GM21367 (cell line): ENCODE data around the gene COL4A1.

ENCODE experiments used
- ATAC-seq: cut with Tn5 transposase; IDR thresholded peaks from one replicate; pipeline ENCODE4 v1.9.1; 2021; ENCODE audit not compliant: unreplicated experiment

COL4A1 gene

DNA sequence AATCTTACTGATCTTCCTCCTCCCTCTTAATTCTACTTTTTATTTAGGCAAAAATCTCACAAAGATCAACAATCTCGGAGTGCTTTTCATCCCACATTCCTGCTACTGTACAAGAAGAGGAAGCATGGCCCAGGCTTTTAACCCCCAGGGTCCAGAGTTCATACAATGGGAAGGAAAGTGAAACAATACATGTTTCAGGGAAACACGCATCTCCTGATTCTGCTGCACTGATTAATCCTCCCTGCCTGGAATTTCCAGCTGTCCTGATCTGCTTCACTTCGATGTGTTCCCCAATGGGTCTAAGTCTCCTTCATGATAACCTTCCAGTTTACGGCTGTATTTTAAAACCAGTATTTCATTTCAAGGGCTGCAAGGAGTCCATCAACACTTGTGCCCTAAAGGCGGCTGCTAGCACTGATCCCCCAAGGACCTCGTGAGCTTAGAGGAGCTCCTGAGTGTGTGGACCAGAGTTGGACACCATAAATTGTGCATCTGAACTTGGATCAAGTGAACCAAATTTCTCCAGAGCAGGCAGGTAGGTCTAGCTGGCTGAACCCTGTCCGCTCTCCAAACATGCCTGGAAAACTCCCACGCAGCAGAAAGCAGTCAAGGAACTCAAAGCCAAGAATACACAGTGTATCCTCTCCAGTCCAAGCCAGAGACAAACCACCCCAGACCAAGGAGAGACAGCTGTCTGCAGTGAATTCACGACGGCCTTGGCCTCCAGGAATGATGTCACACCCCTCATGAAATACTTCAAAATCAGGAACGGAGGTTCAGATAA is 44.3 kb downstream of the COL4A1 start:
- ATAC-seq: no peak

DNA sequence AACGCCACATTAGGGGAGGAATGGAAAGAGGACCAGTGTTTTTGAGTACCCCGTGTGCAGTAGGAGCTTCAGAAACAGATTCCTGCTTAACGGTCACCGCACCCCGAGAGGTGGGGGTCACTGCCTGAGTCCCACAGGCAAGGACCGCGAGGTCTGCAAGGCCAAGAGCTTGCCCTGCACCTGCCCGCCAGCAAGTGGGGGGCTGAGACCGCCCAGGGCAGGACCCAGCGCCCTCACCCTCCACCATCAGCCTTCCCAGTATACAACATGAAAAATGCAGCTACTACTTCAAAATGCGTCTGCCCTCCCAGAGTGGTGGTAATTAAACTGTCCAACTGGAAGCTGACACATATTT is 44.9 kb downstream of the COL4A1 start:
- no peak for ATAC-seq

DNA sequence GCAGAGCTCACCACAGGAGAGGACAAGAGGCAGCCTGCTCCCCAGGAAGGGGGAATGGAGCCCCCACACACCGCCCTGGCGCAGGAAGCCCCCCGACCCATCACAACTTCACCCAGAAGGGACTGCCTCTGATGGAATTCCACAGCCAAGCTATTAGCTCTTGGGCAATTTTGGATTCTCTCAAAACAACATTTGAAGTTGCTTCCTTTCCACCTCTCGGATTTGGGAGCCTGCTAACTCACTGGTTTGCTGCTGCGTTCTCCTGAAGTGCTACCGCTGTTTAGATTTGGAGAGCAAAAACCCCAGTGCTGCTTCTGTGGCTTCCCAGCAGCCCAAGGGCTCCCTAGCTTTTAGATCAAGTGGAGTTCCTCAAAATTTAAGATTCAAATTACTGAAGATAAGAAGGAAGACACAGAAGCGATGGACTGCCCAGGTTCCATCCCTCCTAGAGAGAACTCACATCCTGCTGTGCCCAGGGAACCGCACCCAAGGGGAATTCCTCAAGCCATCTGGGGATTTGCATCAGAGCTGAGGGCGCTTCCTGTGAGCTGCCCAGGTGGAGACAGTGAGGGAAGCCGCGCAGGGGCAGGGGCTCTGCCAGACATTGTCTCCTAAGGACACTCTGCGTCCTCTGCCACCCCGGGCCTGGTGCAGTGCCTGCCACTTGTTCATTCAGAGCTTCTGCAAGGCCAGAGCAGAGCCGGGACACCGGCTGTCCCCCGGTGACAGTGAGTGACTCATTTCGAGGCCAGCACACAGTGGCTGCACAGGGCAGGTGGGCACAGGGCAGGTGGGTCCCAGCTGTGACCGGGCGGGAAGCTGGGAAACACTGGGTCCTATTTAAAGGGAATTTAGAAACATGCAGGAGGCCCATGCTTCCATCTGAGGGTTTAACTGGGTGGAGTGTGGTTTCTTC is 45.5 kb downstream of the COL4A1 start:
- ATAC-seq: no peak

DNA sequence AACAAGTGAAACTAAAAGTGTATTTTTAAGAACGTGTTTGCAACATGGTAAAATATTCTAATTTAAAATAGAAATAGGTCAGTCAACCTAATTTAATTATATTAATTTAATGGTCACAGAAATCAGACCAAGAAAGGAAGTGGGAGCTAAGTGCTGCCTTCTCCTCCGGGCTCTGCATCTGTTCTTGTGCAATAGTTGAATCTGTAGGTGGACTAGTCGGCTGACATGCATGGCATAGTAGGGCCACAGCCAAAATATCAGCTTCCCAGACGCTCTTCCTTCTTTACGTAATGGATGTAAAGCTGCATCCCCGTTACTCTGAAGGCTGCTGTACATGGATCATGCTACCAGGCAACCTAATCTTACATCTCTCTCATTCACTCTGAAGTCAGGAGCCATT is 47.3 kb downstream of the COL4A1 start:
- no peak for ATAC-seq

DNA sequence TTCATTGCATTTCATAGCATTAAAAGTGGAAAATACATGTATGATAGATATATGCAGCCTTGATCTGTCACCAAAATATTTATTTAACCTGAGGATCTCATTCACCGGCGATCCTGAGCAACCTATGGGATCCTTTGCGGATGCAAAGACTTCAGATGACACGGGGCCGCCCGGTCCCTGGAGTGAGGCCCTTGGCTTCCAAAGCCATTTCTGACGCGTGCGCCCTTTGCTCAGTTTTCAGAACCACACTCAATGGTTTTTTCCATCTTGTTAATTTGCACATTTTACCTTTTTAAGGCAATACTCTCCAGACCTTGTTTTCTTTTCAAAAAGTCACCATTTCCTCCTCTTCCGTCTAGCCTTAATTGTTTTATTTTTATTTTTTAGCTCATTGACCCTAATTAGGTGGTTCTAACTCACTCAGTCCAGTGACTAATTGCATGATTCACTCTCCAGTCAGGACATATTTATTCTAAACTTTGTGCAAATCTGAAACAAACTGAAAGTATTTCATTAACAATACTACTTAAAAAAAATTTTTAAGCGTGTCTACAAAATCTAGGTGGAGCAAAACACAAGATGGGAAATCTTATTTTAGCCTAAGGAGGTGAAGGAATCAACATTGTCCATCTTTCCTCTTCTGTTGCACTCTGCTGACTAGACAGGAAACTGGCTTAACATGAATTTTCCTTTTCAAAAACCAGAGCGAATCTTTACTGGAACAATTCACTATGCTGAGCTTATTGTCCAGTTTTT is 47.9 kb downstream of the COL4A1 start:
- no peak for ATAC-seq

DNA sequence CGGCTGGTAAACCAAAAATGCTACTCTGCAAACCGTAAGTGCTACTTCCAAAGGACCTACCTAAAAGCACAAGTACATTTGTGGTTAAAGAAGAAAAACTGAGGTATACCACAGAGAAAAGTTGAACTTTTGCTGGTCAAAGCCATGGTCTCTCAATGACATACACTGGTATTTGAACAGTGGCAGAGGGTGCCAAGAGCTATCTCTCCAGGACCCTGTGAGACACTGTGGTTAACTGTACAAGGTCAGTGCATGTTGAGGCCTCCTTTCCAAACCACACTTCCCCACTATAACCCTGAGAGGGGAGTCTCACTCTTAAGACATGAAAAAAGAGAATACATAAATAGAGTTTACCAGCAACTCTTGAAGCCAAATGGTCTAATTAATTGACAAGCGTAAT is 49.5 kb downstream of the COL4A1 start:
- no peak for ATAC-seq

DNA sequence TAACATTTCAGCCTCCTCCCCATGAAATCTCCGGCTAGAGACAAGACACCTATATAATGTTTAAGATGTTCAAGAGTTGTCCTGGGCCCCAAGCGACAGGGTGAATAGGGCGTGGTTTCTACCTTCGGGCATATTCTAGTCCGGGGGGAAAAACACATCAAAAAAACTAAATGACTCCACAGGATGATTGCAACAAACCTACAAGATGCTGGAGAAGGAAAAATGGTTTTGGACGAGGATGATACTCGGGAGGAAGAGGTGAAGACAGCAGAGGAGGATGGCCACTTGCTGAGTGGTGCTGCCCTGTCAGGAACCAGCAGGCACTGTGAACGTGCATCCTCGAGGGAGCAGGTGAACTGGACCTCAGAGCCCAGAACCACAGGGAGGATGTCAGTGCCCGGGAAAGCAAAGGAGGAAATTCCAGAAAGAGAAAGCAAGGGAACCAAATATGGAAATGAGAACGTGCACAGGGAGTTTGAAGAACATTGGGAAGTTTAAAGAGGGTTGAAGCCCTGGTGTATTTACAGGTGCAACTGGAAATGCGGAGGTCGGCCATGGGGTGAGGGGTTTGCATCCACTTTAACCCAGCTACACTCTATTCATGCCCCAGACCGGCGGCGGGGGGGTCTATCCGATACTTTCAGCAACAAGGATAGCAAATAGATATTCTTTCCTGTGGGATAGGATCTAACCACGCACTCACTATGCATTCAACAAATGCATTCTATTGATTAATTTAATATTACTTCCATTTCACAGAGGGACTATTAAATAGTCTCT is 50.6 kb downstream of the COL4A1 start:
- no peak for ATAC-seq

DNA sequence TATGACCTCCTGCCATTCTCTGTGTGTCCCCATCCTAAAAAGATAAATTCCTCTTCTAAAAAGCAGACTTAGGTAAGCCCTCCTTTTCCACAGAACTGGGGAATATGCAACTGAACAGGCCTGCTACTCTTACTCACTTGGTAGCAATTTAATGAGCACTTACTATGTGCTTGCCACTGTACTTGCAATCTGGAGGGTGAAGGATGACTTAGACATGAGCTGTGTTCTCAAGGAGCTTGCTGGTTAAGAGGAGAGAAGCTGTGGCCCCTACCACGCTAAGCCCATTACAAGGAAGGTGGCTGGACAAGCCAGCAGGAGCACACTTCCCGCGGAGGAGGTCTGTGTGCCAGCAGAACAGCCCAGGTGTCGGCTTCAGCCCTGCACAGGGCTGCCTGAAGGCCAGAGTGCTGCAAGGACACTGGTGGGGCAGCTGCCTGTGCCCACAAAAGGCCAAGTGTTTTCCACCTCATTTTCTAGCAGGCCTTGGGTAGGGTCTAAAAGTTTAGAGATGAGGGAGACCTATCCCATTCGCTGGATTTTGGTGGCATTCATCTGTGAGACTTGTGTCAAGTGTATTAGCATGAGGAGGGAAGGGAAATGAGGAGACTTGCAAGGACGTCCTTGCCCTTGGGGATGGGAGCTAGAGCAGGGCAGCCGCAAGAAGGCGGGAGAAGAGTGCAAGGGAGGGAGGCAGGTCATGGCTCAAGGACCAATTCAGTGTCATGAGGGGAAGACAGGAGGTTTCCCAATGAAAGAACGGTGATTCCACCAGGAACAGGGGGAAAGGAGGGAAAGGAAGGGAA is 52.0 kb downstream of the COL4A1 start:
- ATAC-seq: no peak

DNA sequence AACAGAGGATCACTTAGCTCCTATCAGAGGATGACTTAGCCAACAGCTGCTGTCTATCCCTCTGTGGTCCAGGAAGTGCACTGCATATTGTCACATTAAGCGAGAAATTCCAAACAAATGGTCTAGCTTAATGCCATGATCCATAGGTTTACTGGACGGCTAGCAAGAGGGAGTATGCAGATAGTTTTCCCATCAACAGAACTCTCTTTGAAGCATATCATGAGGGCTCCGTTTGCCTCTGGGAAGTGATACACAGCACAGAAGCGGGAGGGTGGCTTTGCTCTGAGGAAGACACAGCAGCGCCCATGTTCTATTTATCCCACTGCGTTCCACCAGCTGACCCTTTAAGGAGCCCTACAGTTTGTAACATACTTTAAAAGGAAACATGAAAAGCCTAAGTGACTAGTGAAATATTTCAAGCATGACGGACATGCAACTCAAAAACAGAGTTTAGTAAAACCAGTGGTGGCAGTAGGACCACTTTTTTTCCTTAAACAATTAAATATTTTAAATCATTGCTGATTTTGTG is 52.7 kb downstream of the COL4A1 start:
- ATAC-seq: no peak

DNA sequence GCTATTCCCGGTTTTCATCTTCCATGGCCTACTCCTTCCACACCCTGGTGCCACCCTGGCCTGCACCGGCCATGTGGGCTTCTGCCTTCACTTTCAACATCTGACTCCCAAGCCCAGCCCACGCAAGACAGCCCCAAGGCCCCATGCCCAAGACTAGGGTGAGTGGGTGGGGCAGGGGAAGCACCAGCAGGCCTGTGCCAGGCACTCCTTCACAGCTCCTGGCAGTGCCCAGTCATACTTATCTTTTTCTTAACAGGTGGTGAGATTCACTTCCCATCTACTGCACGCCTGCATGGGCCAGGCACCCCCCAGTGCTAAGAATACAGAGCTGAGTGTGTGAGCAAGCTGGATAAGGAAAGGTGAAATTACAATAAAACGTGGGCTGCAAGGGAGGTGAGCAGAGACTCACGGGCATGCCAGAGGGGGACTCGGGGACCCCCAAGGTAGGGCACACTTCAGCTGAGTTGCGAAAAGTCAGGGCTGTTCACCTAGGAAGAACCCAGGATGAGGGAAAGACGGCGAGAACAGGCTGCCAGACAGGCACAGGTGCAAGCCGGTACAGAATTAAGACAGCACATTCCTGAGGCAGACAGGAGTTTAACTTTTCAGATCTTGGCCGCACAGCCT is 55.7 kb downstream of the COL4A1 start:
- no peak for ATAC-seq

DNA sequence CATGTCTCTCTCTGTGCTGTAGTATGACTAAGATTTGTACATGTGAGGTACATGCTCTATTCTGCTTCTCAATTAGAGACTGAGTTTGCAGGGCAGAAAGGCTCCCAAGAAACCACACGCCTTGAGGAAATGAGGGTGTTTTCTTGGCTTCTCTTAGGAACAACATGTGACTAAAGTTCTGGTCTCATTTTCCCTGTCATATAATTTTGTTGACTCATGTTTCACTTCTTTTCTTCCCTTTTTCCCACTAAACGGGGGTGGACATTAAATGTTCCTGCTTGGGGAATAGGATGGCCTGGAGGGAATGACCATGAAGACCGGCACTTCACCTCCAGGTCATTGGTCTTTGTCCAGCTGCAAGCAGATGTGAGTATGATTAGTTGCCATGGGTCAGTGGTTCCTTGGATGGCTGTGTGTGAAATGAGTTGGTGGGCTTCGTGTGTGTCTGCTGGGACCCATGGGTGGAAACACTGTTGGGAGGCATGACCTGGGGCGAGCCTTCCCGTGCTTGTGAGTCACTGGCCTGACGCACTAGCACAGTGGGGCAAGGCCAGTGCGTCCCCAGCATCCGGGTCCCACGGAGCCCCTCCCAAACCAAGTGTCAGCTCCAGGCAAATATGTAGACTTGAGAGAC is 56.6 kb downstream of the COL4A1 start:
- ATAC-seq: no peak

DNA sequence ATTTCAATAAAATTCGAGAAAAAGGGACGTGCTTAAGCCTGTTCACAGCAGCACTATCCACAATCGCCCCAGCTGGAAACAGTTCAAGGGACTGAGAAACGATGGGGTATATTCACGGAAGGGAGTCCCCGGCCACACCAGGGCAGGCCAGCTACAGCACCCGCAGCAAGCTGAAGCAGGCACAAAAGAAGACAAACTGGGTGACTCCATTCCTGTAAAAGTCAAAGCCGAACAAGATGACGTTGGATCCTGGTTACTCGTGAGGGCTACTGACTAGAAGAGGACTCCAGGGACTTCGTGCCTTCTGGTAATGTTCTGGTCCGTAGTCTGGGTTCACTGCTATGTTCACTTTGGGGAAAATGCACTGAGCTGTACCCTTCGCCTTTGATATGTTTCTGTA is 57.6 kb downstream of the COL4A1 start:
- no peak for ATAC-seq

DNA sequence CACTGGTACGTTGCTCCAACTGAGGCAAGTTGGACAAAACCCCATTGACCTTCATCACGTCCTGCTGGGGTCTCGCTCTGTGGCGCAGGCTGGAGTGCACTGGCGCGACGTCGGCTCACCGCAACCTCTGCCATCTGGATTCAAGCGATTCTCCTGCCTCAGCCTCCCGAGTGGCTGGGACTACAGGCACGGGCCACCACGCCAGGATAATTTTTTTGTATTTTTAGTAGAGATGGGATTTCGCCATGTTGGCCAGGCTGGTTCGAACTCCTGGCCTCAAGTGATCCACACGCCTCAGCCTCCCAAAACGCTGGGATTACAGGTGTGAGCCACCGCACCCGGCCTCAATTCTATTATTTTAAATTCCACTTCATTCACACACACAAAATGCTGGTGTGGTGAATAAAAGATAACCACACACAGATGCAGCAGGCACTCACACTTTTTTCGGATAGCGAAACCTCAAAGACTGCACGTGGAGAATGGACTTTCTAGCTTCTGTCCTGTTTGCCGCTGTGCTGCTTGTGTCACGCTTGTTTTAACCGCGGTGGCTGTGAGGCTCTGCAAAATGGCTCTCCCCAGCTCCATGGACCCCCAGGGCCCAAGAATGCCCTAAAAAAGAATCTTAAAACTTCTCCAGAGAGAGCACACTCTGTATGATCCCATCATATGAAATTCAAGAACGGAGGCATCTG is 58.4 kb downstream of the COL4A1 start:
- ATAC-seq: no peak

DNA sequence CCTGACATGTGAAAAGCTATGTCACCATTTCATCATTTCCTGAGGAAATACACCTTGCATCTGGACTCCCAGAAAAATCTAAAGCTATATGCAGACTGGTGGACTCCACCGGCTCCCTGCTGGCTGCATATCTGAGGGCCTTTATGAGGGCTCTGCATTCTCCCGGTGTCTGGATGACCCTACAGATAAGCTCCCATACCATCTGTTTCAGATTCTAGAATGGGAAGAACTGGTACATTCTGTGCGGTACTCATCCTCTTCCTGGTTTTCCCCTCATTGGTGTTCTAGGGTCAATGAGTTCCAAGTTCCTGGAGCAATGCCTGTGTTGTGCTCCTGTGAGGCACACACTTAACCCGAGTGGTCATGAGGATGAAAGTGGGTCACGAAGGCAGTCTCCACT is 60.4 kb downstream of the COL4A1 start:
- no peak for ATAC-seq

DNA sequence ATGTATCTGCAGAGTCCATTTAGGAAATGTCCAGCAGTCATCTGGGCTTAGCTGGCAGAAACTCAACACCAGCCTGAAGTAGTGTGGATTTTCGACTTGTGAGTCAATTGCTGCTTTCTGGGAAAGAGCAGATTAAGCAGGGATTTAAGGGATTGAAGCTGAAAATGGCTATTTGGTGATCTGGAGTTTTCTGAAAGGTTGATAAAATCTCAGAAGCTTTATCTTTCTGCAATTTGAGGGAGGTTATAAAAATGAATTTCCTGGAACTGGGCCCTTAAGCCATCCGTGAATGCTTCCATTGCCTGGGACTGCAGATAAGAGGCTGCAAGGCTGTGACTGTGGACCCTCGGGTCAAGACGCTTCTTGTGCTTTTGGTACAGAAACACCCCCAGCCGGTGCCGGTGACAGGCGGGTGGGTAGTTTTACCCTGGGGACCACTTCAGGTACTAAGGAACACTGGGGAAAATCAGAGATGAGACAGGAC is 61.5 kb downstream of the COL4A1 start:
- no peak for ATAC-seq

DNA sequence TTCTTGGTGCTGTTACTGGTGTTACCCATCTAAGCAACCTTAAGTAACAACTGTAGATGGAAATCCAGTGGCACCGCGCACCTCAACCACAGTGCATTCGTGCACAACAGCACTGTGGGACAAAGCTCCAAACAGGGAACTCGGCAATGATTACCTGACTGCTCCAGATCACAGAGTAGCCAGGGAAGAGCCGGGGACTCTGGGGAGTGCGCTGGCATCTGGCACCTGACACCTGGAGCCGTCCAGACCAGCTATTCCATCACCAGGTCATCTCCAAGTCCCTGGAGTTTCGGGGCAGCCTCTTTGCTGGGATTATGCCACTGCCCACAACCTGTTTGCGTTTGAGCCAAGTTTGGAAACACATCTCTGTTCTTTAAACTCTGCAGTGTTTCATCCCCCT is 62.0 kb downstream of the COL4A1 start:
- ATAC-seq: no peak

DNA sequence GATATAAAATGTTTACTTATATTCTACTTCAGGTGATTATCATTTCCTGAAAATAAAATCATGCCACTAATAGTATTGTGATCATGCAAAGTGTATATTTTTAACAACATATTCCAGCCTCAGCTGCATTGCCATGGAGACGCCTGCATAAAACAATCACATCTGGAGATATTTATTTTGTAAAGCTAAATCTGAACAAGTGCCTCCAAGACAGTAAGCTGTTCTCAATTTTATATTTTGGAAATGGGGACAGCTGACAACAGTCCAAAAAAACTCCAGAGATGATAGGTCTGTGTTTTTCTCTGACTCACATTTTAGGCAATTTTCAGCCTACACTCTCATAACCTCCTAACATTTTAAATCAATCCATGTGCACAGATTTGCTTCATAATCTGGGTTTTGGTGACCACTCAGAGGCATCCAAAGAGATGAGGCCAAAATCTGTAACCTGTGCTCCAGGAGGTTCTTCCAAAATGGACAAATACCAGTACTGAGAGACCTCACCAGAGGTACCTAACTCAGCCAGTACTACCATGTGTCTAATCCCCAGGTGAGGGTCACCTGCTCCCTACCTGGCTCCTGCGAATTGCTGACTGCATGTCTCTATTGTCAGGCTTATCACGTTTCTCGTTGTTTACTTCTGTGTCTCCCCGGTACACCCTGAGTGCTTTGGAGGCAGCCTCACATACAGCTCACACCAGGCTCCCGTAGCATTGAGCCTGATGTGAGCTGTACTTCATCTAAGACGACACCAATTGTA is 62.7 kb downstream of the COL4A1 start:
- ATAC-seq: no peak
